GM12801 (cell line): ENCODE data around the gene MBOAT2.

Experiments
- CTCF ChIP-seq: IDR thresholded peaks from one replicate; pipeline ENCODE4 v1.5.1; 2011; ENCODE audit warnings: control low read depth; ENCODE audit not compliant: insufficient read length; ENCODE audit errors: extremely low read depth

Gene MBOAT2

GRCh38 chr2:8983571-8983970 lies 19.9 kb downstream of the MBOAT2 start:
- no peak for TF ChIP-seq CTCF

- no peak for TF ChIP-seq CTCF
These were observed 21.6 kb downstream of the MBOAT2 start for GRCh38 chr2:8981876-8982275.

- TF ChIP-seq CTCF = no peak
These were observed 23.4 kb downstream of the MBOAT2 start for GRCh38 chr2:8980096-8980495.

- no peak for TF ChIP-seq CTCF
These were observed 25.7 kb downstream of the MBOAT2 start for GRCh38 chr2:8977758-8978157.

GRCh38 chr2:8976442-8977259 lies 26.8 kb downstream of the MBOAT2 start:
- no peak for TF ChIP-seq CTCF

GRCh38 chr2:8974016-8974415 lies 29.5 kb downstream of the MBOAT2 start:
- TF ChIP-seq CTCF = no peak

- no peak for TF ChIP-seq CTCF
These were observed 37.2 kb downstream of the MBOAT2 start for GRCh38 chr2:8966123-8966908.
